DMS53 treated with DMSO at 0.1 percent for 48 hours (cell line): ENCODE data around the gene HCFC2.
"Not testable (repeated sequence)": the region's sequence is repeated elsewhere in the genome, so short reads cannot be mapped to it uniquely, and the experiment has no call there.

Experiments used
- DNase-seq: peaks from one replicate; lab custom pipeline; 2025; ENCODE audit not compliant: unreplicated experiment; lab: John Stamatoyannopoulos, UW

Gene HCFC2

GRCh38 chr12:104114834-104115586, 50.7 kb downstream of the HCFC2 start:
- not testable (repeated sequence) for DNase-seq

DNA sequence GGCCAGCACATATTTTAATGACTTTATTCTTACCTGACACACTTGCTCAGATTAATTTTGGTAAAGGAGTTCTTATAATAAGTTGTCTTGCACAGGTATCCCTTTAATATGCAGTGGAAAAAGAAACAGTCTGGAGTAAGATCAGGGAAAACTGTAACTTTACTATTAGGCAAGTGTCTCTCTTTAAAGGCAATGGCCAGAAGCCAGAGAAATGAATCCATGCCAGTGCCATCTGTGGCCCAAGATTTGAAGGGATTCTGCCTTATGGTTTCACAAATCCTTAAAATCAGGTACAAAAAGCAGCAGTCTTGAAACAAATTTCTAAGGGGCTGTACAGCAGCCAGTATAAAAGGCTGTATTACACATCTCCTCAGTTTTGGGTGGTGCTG, 51.2 kb downstream of the HCFC2 start:
- no peak for DNase-seq

GRCh38 chr12:104121001-104121400, 56.7 kb downstream of the HCFC2 start:
- no peak for DNase-seq

- DNase-seq = no peak
Observed at GRCh38 chr12:104122298-104122697, 58.0 kb downstream of the HCFC2 start.

- no peak for DNase-seq
Observed at GRCh38 chr12:104126548-104126947, 62.2 kb downstream of the HCFC2 start.

DNA sequence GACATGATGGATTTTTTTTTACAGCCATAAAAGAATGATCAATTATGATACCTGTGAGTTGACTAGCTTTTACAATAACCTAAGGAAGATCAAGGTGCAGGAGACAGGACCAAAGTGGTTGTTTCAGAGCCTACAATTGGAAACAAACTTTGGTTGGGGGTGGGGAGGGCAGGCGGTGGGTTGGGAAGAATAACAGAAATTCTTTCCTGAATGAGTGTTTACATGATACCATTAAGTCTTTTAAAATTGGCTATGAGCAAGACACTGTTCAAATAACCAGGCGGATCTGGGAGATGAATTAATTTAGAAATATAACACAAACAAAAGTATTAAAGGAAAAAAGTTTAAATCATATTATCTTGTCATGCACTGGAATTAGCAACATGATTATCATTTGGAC, 66.4 kb downstream of the HCFC2 start:
- no peak for DNase-seq

DNA sequence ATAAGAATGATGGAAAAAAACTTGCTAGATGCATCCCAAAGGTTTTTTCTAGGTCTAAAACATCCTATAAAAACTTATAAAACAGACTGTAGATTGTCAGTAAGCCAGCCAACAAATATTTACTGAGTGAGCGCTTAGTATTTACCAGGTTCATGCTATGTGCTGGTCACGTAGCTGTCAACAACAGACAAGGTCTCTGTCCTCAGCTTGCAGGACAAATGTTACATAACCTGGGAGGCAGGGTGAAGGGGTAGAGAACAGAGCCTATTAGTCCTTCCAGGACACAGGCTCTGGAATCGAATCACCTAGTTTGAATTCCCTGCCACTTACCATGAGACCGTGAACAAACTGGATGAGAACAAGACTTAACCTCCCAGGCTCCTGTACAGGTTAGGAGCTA, 67.3 kb downstream of the HCFC2 start:
- no peak for DNase-seq

DNA sequence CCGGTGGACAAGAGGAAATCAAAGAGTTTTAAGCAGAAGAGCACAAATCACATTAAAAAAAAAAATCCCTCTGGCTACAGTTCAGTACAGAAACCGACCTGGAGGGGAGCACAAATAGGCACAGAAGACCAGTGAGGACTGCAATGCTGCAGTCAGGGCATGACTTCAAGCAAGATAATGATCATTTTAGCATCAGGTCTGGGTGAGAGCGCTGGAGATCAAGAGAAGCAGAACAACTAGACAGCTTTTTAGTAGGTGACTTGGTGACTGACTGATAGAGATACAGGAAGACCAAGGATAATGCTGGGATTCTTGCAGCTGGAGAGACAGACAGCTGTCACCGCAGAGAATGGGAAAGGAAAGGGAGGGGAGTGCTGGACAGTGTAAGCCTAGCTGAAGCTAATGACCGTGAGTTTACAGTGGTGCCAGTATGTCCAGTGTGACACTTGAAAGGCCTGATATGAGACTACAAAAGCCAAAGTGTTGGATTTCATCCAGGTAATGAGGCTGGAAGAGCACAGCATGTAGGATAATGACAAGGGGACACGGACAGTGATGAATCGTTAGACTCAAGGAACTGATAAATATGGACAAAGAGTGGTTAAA, 68.1 kb downstream of the HCFC2 start:
- DNase-seq = peak; percentile 12

GRCh38 chr12:104133321-104133720, 69.0 kb downstream of the HCFC2 start:
- DNase-seq = no peak

GRCh38 chr12:104133866-104134265, 69.5 kb downstream of the HCFC2 start:
- DNase-seq = no peak

DNA sequence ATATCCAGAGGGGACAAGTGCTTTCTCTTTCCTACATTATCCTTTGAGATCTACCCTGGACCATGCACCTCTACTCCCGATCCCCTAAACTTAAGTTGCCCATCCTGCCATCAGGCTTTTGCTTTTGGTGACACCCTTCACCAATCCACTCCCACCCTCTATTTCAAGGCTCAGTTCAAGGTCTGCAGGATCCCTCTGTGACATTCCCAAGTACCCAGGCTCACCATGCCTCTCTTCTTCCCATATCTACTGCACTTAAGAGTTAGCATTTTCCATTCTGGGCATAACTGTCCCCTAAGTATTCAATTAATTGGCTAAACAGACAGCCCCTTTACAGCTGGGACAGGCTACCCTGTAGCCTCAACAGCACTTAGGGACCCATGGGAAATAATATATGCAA, 70.6 kb downstream of the HCFC2 start:
- DNase-seq = no peak

GRCh38 chr12:104136577-104136976, 72.2 kb downstream of the HCFC2 start:
- DNase-seq = no peak

- DNase-seq = peak; percentile 37
Observed at GRCh38 chr12:104137001-104137901, 72.9 kb downstream of the HCFC2 start.

DNA sequence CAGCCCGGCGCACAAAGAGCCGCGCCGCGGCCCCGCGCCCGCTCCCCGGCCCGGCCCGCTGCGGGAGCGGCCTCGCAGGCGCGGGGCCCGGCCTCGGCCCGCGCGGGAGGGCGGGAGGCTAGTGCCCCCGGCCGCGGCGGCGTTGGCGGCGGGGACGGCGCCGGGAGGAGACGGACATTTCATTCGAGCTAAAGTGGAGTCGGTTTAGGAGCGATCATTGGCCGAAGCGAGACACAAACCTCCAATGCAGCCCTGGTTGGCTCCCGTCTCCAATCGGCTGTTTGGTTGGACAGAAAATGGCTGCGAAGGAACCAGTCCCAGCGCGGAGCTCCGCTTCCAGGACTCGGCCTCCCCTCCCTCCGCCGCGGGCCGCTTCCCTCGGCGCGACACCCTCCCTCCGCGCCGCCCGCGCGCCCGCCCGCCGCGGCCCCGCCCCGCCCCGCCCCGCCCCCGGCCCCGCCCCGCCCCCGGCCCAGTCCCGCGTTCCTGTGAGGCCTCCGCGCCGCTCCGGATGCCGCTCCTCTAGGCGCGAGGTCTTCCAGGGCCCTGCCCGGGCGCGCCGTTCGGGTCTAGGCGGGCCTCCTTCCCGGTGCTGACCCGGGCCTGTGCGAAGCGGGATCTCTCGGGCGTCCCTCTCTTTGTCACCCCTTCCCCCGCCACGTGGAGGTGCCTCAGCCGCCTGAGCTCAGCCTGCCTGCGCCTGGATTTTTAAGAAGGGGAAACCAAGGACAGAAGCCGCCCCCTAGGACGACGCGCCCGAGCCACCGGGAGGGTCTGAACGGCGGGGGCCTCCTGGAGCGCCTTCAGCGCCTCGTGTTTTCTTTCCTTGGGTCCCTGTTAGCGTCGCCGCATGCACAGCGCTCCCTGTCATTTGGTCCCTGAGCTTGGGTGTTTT, 73.8 kb downstream of the HCFC2 start, which contains the start of gene NFYB:
Gene NFYB (minus strand): TSS at position 309 of the 895 bp plus-strand sequence. CDS start 2,757 bp downstream, outside the sequence.
- peak; percentile 97 for DNase-seq

DNA sequence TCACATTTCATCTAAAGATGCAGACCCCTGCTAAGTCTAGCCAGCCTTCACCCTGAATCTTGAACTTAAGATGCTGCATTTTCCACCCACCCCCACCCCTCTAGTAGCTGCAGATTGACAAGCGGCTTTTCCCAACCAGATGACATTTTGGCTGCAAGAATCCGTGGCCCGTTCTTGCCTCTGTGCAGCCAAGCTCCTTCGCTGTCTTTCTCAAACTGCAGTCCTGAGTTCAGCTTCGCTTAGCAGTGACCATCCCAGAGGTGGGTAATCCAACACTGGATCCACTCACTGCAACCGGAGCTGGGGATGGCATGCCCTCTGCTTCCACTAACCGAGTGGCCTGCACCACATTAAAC, 74.4 kb downstream of the HCFC2 start:
- DNase-seq = no peak

GRCh38 chr12:104142543-104142942, 78.2 kb downstream of the HCFC2 start:
- no peak for DNase-seq

GRCh38 chr12:104143002-104143401, 78.7 kb downstream of the HCFC2 start:
- no peak for DNase-seq

GRCh38 chr12:104143918-104144317, 79.6 kb downstream of the HCFC2 start:
- no peak for DNase-seq

- DNase-seq = no peak
Observed at GRCh38 chr12:104147346-104147745, 83.0 kb downstream of the HCFC2 start.

GRCh38 chr12:104150416-104150815, 86.1 kb downstream of the HCFC2 start:
- DNase-seq = no peak
